Activated CD4-positive, alpha-beta memory T cell treated with anti-CD3 and anti-CD28 coated beads, Interleukin-2, amount 10 ng/mL, durations not matched to agents 7 days and 5 days (primary cell): Measurements from ENCODE around the gene MRPS6. TPM values are rescaled to one million over a fixed set of nuclear protein-coding genes. Genes with fewer than 3 reads are reported as not detected.
A peak's percentile ranks its signal among the peaks of the same experiment; 100 is the strongest.

ENCODE experiments used
- CTCF ChIA-PET: fragments of 350-600 bp; sonication (Branson Sonifier 250); formaldehyde crosslinking; loops from one replicate; lab custom pipeline; 2021; ENCODE audit warnings: antibody characterized with exemption, inconsistent platforms; lab: Charles Lee
- POLR2A ChIA-PET: fragments of 350-600 bp; sonication (Branson Sonifier 250); formaldehyde crosslinking; loops from one replicate; lab custom pipeline; 2021; ENCODE audit warnings: antibody characterized with exemption; lab: Charles Lee
- DNase-seq: peaks from one replicate; pipeline ENCODE4 v3.0.0-alpha.2; 2020
- H3K27ac Mint-ChIP-seq: one replicate; pipeline ENCODE4 v1.8.0; 2021; ENCODE audit warnings: mild to moderate bottlenecking, mixed read lengths
- H3K27me3 Mint-ChIP-seq: one replicate; pipeline ENCODE4 v1.8.0; 2021; ENCODE audit warnings: mixed read lengths
- H3K36me3 Mint-ChIP-seq: one replicate; pipeline ENCODE4 v1.8.0; 2021; ENCODE audit warnings: low read depth, mixed read lengths
- H3K4me1 Mint-ChIP-seq: one replicate; pipeline ENCODE4 v1.8.0; 2021; ENCODE audit warnings: mixed read lengths
- H3K4me3 Mint-ChIP-seq: one replicate; pipeline ENCODE4 v1.8.0; 2021; ENCODE audit warnings: mild to moderate bottlenecking, mixed read lengths
- H3K9me3 Mint-ChIP-seq: one replicate; pipeline ENCODE4 v1.8.0; 2021; ENCODE audit warnings: mixed read lengths
- total RNA-seq, 2 experiments: library from RNA; stranded (reverse); gene quantifications; one replicate each; pipeline ENCODE4 v1.2.3, GENCODE V29; 2021

MRPS6 gene
- total RNA-seq, 2 experiments from 2014 or later = 75.2 to 79.2 TPM

GRCh38 chr21:34088752-34089151 is 15.4 kb downstream of the MRPS6 start:
- peaks cover 37% of the 10 kb centered on the region for H3K36me3 Mint-ChIP-seq
- CTCF ChIA-PET = interaction anchor here (2.4 kb wide), 1 partner anchor 165 kb away, joined by 8 read pairs; no protein-coding TSS in a partner anchor
- H3K27me3 Mint-ChIP-seq = no peaks in the 10 kb centered on the region
- no peak for DNase-seq
- no peak overlapping the region for H3K4me3 Mint-ChIP-seq
- H3K4me1 Mint-ChIP-seq = peaks cover 38% of the 10 kb centered on the region
- no peak overlapping the region for H3K27ac Mint-ChIP-seq
- H3K9me3 Mint-ChIP-seq = no peaks in the 10 kb centered on the region
- POLR2A ChIA-PET = interaction anchor here (0.9 kb wide), 1 partner anchor 12 kb away, joined by 4 read pairs; no protein-coding TSS in a partner anchor

DNA sequence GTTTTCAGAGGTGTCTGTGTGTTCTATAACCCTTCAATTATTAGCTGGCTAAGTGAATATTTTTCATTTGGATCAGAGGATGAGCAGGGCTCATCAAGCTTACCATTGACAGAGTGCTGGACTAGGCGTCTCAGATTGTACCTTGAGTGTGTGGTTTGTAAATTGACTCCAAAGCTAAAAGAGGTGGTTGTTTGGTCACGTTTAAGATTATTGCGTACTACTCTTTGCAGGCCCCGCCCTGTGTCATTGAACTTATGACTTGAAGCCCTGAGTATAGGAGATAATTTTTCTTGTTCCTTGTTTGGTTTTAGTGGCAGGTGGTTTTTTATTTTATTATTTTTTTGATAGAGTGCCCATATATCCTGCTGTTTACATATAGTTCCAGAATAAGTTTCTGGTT is 17.7 kb downstream of the MRPS6 start:
- ChIA-PET CTCF (interaction anchor here (1.0 to 1.8 kb wide), 7 partner anchors 14 to 257 kb away, joined by 3 to 8 read pairs (median 3); partner anchors contain the start of genes MRPS6 and SLC5A3), POLR2A (interaction anchor here (1.3 to 3.6 kb wide), 3 partner anchors 10 to 142 kb away, joined by 5 to 14 read pairs (median 5); no protein-coding TSS in a partner anchor)
- DNase-seq = no peak
- Mint-ChIP-seq H3K27ac (no peak overlapping the region), H3K4me3 (no peak overlapping the region), H3K27me3 (no peaks in the 10 kb centered on the region), H3K9me3 (no peaks in the 10 kb centered on the region), H3K36me3 (peaks cover 52% of the 10 kb centered on the region), H3K4me1 (peaks cover 29% of the 10 kb centered on the region)

GRCh38 chr21:34091607-34092006 is 18.2 kb downstream of the MRPS6 start:
- ChIA-PET CTCF (interaction anchor here (1.0 to 1.5 kb wide), 9 partner anchors 9 to 256 kb away, joined by 3 to 8 read pairs (median 3); no protein-coding TSS in a partner anchor), POLR2A (interaction anchor here (0.7 to 3.6 kb wide), 3 partner anchors 9 to 160 kb away, joined by 3 to 14 read pairs (median 4); no protein-coding TSS in a partner anchor)
- Mint-ChIP-seq H3K4me1 (peaks cover 29% of the 10 kb centered on the region), H3K4me3 (no peak overlapping the region), H3K36me3 (peaks cover 58% of the 10 kb centered on the region), H3K27me3 (no peaks in the 10 kb centered on the region), H3K9me3 (no peaks in the 10 kb centered on the region), H3K27ac (no peak overlapping the region)
- DNase-seq = no peak

GRCh38 chr21:34092262-34092921 is 19.0 kb downstream of the MRPS6 start:
- Mint-ChIP-seq H3K27ac (peak overlapping the region; percentile 36), H3K9me3 (no peaks in the 10 kb centered on the region), H3K36me3 (peaks cover 66% of the 10 kb centered on the region), H3K4me1 (peaks cover 31% of the 10 kb centered on the region), H3K4me3 (no peak overlapping the region), H3K27me3 (no peaks in the 10 kb centered on the region)
- CTCF ChIA-PET = interaction anchor here (1.0 to 1.4 kb wide), 6 partner anchors 9 to 255 kb away, joined by 3 to 5 read pairs (median 3); no protein-coding TSS in a partner anchor
- POLR2A ChIA-PET = interaction anchor here (0.7 to 3.6 kb wide), 5 partner anchors 9 to 161 kb away, joined by 3 to 14 read pairs (median 3); partner anchors contain the start of genes MRPS6 and SLC5A3
- DNase-seq = no peak

GRCh38 chr21:34093083-34093482 is 19.7 kb downstream of the MRPS6 start:
- H3K4me1 Mint-ChIP-seq = peaks cover 31% of the 10 kb centered on the region
- H3K9me3 Mint-ChIP-seq = no peaks in the 10 kb centered on the region
- no peak overlapping the region for H3K4me3 Mint-ChIP-seq
- no peaks in the 10 kb centered on the region for H3K27me3 Mint-ChIP-seq
- ChIA-PET POLR2A (interaction anchor here (0.6 to 3.6 kb wide), 6 partner anchors 8 to 144 kb away, joined by 3 to 14 read pairs (median 3); partner anchors contain the start of genes MRPS6 and SLC5A3), CTCF (interaction anchor here (0.7 to 1.4 kb wide), 5 partner anchors 9 to 255 kb away, joined by 3 to 5 read pairs (median 3); no protein-coding TSS in a partner anchor)
- no peak for DNase-seq
- peaks cover 69% of the 10 kb centered on the region for H3K36me3 Mint-ChIP-seq
- no peak overlapping the region for H3K27ac Mint-ChIP-seq

DNA sequence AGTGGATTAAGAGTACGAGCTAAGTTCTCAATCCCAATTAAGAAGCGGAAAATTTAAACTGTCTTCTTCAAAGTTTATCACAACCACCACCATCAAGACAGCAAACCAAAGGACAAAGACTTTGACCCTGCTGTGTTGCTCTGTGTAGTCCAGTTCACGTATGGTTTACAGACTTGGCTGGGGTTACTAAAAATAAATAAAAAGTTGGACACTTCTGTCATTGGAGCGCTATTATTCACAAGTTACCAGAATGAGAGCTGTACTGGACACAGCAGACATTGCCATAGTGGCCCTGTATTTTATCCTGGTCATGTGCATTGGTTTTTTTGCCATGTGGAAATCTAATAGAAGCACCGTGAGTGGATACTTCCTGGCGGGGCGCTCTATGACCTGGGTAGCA is 21.6 kb downstream of the MRPS6 start:
- Mint-ChIP-seq H3K27me3 (no peaks in the 10 kb centered on the region), H3K27ac (no peak overlapping the region), H3K4me1 (peaks cover 24% of the 10 kb centered on the region), H3K36me3 (peaks cover 80% of the 10 kb centered on the region), H3K9me3 (no peaks in the 10 kb centered on the region), H3K4me3 (no peak overlapping the region)
- no peak for DNase-seq
- ChIA-PET POLR2A (no interaction called here), CTCF (no interaction called here)

DNA sequence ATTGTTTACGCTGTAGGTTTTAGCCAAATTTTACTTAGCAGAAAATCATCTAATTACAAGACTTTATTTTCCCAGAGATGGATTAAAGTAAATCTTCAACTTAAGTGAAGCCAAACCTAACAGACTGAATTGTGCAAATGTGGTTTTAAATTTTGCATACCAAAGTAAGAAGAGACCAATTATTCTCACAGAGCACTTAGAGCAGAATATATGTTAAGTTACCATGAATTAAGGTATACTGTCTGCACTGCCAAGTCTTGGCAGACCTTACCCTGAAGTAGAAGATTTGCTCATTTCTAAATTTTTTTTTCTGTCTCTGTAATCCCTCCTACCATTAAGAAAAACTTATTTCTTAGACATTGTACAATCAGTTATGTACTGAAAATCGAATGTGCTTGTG is 24.1 kb downstream of the MRPS6 start:
- H3K36me3 Mint-ChIP-seq = peaks cover 87% of the 10 kb centered on the region
- DNase-seq = no peak
- ChIA-PET CTCF (no interaction called here), POLR2A (no interaction called here)
- H3K4me3 Mint-ChIP-seq = no peak overlapping the region
- peaks cover 10% of the 10 kb centered on the region for H3K4me1 Mint-ChIP-seq
- H3K27ac Mint-ChIP-seq = no peak overlapping the region
- H3K9me3 Mint-ChIP-seq = no peaks in the 10 kb centered on the region
- H3K27me3 Mint-ChIP-seq = no peaks in the 10 kb centered on the region

GRCh38 chr21:34100337-34100736 is 27.0 kb downstream of the MRPS6 start:
- ChIA-PET POLR2A (interaction anchor here (1.2 to 2.2 kb wide), 2 partner anchors 10 to 26 kb away, joined by 5 to 6 read pairs; no protein-coding TSS in a partner anchor), CTCF (interaction anchor here (0.6 kb wide), 1 partner anchor 239 kb away, joined by 3 read pairs; no protein-coding TSS in a partner anchor)
- H3K4me1 Mint-ChIP-seq = peaks cover 4% of the 10 kb centered on the region
- peaks cover 81% of the 10 kb centered on the region for H3K36me3 Mint-ChIP-seq
- no peaks in the 10 kb centered on the region for H3K27me3 Mint-ChIP-seq
- no peak for DNase-seq
- no peak overlapping the region for H3K4me3 Mint-ChIP-seq
- no peaks in the 10 kb centered on the region for H3K9me3 Mint-ChIP-seq
- no peak overlapping the region for H3K27ac Mint-ChIP-seq

GRCh38 chr21:34100790-34101189 is 27.4 kb downstream of the MRPS6 start:
- no peak overlapping the region for H3K4me3 Mint-ChIP-seq
- H3K27me3 Mint-ChIP-seq = no peaks in the 10 kb centered on the region
- POLR2A ChIA-PET = interaction anchor here (0.8 to 2.2 kb wide), 3 partner anchors 8 to 27 kb away, joined by 4 to 6 read pairs (median 5); no protein-coding TSS in a partner anchor
- H3K36me3 Mint-ChIP-seq = peaks cover 80% of the 10 kb centered on the region
- no peaks in the 10 kb centered on the region for H3K9me3 Mint-ChIP-seq
- DNase-seq = no peak
- H3K27ac Mint-ChIP-seq = no peak overlapping the region
- CTCF ChIA-PET = interaction anchor here (0.9 to 1.4 kb wide), 2 partner anchors 9 kb away, joined by 3 read pairs; no protein-coding TSS in a partner anchor
- H3K4me1 Mint-ChIP-seq = peaks cover 4% of the 10 kb centered on the region

DNA sequence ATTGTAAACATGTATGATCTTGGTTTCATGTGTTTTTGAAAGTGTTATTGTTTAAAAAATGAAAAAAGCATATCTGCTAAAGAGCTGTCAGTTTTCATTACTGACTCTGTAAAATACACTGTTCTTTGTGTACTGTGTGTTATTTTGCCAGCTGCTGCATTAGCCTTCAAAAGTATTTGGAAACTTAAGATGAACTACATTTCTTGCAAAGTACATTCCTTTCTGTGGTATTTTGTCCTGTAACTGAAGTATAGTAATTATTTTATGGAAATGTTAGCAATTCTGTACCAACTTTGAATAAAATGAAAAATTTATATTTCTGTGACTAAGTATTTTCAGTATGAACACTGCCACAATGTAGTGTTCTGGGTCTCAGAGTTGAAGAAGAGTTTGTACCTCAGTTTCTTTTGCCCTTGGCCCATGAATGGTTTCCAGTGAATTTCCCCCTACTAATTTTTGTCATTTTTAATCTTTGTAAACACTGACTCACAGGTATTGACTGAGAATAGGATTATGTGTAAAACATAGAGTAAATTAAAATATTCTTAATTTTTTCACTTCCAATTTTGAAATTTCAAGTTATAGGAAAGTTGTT is 32.7 kb downstream of the MRPS6 start:
- Mint-ChIP-seq H3K27ac (no peak overlapping the region), H3K9me3 (no peaks in the 10 kb centered on the region), H3K4me1 (peaks cover 2% of the 10 kb centered on the region), H3K4me3 (no peak overlapping the region), H3K36me3 (peaks cover 70% of the 10 kb centered on the region), H3K27me3 (no peaks in the 10 kb centered on the region)
- POLR2A ChIA-PET = no interaction called here
- no peak for DNase-seq
- CTCF ChIA-PET = no interaction called here

GRCh38 chr21:34107606-34108005 is 34.2 kb downstream of the MRPS6 start:
- POLR2A ChIA-PET = interaction anchor here (1.1 kb wide), 1 partner anchor 33 kb away, joined by 3 read pairs; no protein-coding TSS in a partner anchor
- no peaks in the 10 kb centered on the region for H3K27me3 Mint-ChIP-seq

GRCh38 chr21:34109075-34109474 is 35.7 kb downstream of the MRPS6 start:
- no peaks in the 10 kb centered on the region for H3K9me3 Mint-ChIP-seq
- peaks cover 61% of the 10 kb centered on the region for H3K36me3 Mint-ChIP-seq
- peaks cover 10% of the 10 kb centered on the region for H3K4me1 Mint-ChIP-seq
- H3K27ac Mint-ChIP-seq = no peak overlapping the region
- ChIA-PET CTCF (interaction anchor here (1.6 kb wide), 1 partner anchor 8 kb away, joined by 3 read pairs; no protein-coding TSS in a partner anchor), POLR2A (interaction anchor here (0.6 kb wide), 1 partner anchor 185 kb away, joined by 3 read pairs; no protein-coding TSS in a partner anchor)
- H3K27me3 Mint-ChIP-seq = no peaks in the 10 kb centered on the region
- H3K4me3 Mint-ChIP-seq = no peak overlapping the region
- no peak for DNase-seq

More at GRCh38 chr21:34107606-34108005, 34.2 kb downstream of the MRPS6 start:
- Mint-ChIP-seq H3K9me3 (no peaks in the 10 kb centered on the region), H3K36me3 (peaks cover 66% of the 10 kb centered on the region), H3K4me3 (no peak overlapping the region), H3K27ac (no peak overlapping the region), H3K4me1 (peaks cover 5% of the 10 kb centered on the region)
- CTCF ChIA-PET = interaction anchor here (1.1 to 1.5 kb wide), 2 partner anchors 32 to 184 kb away, joined by 3 to 5 read pairs; no protein-coding TSS in a partner anchor
- DNase-seq = no peak
